Endothelial cell (in vitro differentiated cells): ENCODE results near the gene SPSB1. TPM values are rescaled to one million over a fixed set of nuclear protein-coding genes. Genes with fewer than 3 reads are reported as not detected.

Experiments
- DNase-seq: peaks from one replicate; pipeline ENCODE4 v3.0.0; 2021; ENCODE audit warnings: low spot score
- H3K27ac Mint-ChIP-seq: one replicate; pipeline ENCODE4 v1.8.0; 2021; ENCODE audit warnings: mixed read lengths, inconsistent platforms; ENCODE audit not compliant: unreplicated experiment
- H3K27me3 Mint-ChIP-seq: one replicate; pipeline ENCODE4 v1.8.0; 2021; ENCODE audit warnings: mild to moderate bottlenecking, moderate library complexity, mixed read lengths, inconsistent platforms; ENCODE audit not compliant: unreplicated experiment
- H3K36me3 Mint-ChIP-seq: one replicate; pipeline ENCODE4 v1.8.0; 2021; ENCODE audit warnings: mild to moderate bottlenecking, low read depth, mixed read lengths, inconsistent platforms; ENCODE audit not compliant: unreplicated experiment
- H3K4me1 Mint-ChIP-seq: one replicate; pipeline ENCODE4 v1.8.0; 2021; ENCODE audit warnings: mild to moderate bottlenecking, mixed read lengths, inconsistent platforms; ENCODE audit not compliant: unreplicated experiment
- H3K4me3 Mint-ChIP-seq: one replicate; pipeline ENCODE4 v1.8.0; 2021; ENCODE audit warnings: mild to moderate bottlenecking, mixed read lengths, inconsistent platforms; ENCODE audit not compliant: unreplicated experiment
- H3K9me3 Mint-ChIP-seq: one replicate; pipeline ENCODE4 v1.8.0; 2021; ENCODE audit warnings: mixed read lengths, inconsistent platforms; ENCODE audit not compliant: unreplicated experiment
- total RNA-seq: library from RNA; stranded (reverse); fragmentation: NEBNext Ultra II Directional; extraction: Animal tissue kit (Norgen Biotek cat#: 25700); gene quantifications from one replicate; pipeline ENCODE4 v1.2.1, GENCODE V29; 2021; ENCODE audit not compliant: unreplicated experiment
- TF ChIP-seq, protein P1 (sequence below): fragments of 200-600 bp; sonication (generic); IDR thresholded peaks from one replicate; pipeline ENCODE4 v1.5.0; 2021; ENCODE audit warnings: antibody characterized with exemption; ENCODE audit not compliant: unreplicated experiment

The SPSB1 gene
- total RNA-seq, 1 donor from 2014 or later: 8.1 TPM

DNA sequence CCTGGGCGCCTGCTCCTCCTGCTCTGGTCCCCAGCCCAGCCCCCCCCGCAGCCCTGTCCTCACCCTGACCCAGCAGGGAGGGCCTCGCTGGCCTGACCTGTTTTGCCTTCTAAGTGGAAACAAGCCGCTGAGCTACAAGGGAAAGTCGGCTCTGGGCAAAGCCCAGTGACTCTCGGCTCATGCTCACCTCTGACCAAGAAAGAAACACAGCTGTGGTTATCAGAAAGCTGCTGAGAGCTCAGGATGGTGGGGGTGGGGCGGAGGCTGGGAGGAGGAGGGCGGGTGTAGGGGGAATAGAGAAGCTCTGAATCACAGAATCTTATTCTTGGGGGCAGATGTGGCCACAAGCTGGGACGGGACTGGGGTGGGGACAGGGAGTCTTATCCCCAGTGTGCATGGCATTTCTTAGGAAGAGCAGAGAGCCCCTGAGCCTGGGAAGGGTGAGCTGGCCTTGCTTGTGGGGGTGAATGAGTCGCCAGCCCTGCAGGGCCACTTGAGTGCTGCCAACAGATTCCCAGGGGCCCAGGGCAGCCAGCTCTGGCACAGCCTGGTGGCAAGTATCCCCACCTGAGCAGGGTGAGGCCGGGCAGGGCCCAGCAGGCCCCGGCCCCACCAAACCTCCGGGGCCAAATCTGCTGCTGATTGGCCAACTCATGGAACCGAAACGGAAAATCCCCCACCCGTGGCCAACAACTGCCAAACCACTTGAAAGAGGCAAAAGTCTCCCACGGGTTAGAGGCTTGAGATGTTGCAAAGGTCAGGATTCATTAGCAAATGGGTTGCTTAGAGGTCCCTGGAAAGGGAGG is 120.6 kb downstream of the SPSB1 start:
- H3K27me3 Mint-ChIP-seq: no peaks in the 10 kb centered on the region
- H3K9me3 Mint-ChIP-seq: no peaks in the 10 kb centered on the region
- peaks cover 3% of the 10 kb centered on the region for H3K4me1 Mint-ChIP-seq
- TF ChIP-seq, protein P1, sequence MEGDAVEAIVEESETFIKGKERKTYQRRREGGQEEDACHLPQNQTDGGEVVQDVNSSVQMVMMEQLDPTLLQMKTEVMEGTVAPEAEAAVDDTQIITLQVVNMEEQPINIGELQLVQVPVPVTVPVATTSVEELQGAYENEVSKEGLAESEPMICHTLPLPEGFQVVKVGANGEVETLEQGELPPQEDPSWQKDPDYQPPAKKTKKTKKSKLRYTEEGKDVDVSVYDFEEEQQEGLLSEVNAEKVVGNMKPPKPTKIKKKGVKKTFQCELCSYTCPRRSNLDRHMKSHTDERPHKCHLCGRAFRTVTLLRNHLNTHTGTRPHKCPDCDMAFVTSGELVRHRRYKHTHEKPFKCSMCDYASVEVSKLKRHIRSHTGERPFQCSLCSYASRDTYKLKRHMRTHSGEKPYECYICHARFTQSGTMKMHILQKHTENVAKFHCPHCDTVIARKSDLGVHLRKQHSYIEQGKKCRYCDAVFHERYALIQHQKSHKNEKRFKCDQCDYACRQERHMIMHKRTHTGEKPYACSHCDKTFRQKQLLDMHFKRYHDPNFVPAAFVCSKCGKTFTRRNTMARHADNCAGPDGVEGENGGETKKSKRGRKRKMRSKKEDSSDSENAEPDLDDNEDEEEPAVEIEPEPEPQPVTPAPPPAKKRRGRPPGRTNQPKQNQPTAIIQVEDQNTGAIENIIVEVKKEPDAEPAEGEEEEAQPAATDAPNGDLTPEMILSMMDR: no peak
- H3K4me3 Mint-ChIP-seq: no peak overlapping the region
- no peaks in the 10 kb centered on the region for H3K36me3 Mint-ChIP-seq
- no peak for DNase-seq
- no peak overlapping the region for H3K27ac Mint-ChIP-seq

DNA sequence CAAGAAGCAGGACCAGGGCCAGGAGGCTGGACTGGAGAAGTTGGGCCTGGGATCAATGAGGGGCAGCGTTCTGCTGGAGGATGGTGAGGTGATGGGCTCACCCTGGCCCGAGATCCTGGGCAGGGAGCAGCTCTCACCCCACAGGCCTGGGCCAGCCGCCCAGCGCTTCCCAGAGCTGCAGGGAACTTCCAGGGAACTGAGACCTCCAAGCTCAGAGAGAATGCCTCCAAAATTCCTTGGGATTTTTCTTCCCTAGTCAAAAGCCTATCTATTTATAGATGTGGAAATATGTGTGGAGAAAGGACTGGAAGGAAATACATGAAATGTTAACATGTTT is 121.2 kb downstream of the SPSB1 start:
- peaks cover 3% of the 10 kb centered on the region for H3K4me1 Mint-ChIP-seq
- TF ChIP-seq, protein P1: no peak
- H3K9me3 Mint-ChIP-seq: no peaks in the 10 kb centered on the region
- no peak overlapping the region for H3K27ac Mint-ChIP-seq
- H3K27me3 Mint-ChIP-seq: no peaks in the 10 kb centered on the region
- H3K4me3 Mint-ChIP-seq: no peak overlapping the region
- no peak for DNase-seq
- no peaks in the 10 kb centered on the region for H3K36me3 Mint-ChIP-seq

- H3K27me3 Mint-ChIP-seq: no peaks in the 10 kb centered on the region
- H3K27ac Mint-ChIP-seq: no peak overlapping the region
- no peaks in the 10 kb centered on the region for H3K36me3 Mint-ChIP-seq
- no peak overlapping the region for H3K4me3 Mint-ChIP-seq
- no peak for DNase-seq
- no peaks in the 10 kb centered on the region for H3K9me3 Mint-ChIP-seq
- peaks cover under 1% of the 10 kb centered on the region for H3K4me1 Mint-ChIP-seq
- TF ChIP-seq, protein P1: no peak
Measured at GRCh38 chr1:9416506-9416905, 123.8 kb downstream of the SPSB1 start.

DNA sequence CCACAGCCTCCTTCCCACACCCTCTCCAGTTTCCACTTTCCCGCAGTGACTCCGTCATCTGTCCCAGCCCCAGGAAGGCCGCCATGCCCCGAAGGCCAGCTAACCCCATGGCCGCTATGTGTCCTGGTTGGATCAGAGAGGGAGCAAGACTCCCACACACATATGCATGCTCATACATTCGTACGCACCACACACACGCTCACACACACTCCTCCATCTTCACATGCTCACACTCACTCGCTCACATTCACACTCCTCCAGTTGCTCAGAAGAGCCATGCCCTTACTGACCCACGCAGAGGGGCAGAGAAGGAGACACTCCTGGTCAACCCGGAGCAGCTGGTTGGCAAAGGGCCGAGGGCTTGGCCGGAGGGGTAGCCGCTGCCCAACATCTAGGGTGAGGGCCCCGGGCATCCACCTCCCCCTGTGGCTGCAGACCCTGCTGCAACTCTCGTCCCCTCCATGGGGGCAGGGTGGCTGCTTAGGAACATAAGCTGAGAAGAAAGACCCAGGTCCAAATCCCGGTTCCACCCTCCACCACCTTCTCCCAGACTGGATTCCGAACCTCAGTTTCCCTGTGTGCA is 124.3 kb downstream of the SPSB1 start:
- Mint-ChIP-seq H3K27me3 (no peaks in the 10 kb centered on the region), H3K36me3 (no peaks in the 10 kb centered on the region), H3K27ac (peak overlapping the region; percentile 57), H3K9me3 (no peaks in the 10 kb centered on the region), H3K4me3 (no peak overlapping the region), H3K4me1 (peaks cover 5% of the 10 kb centered on the region)
- no peak for DNase-seq
- TF ChIP-seq, protein P1: no peak

GRCh38 chr1:9417695-9418094 is 125.0 kb downstream of the SPSB1 start:
- DNase-seq: no peak
- Mint-ChIP-seq H3K4me3 (no peak overlapping the region), H3K36me3 (no peaks in the 10 kb centered on the region), H3K9me3 (no peaks in the 10 kb centered on the region), H3K27me3 (no peaks in the 10 kb centered on the region), H3K27ac (no peak overlapping the region), H3K4me1 (peaks cover 6% of the 10 kb centered on the region)
- TF ChIP-seq, protein P1: no peak
